Measurements from ENCODE around the gene GNB5.
"Not testable (repeated sequence)": the region's sequence is repeated elsewhere in the genome, so short reads cannot be mapped to it uniquely, and the experiment has no call there.

GNB5 gene

DNA sequence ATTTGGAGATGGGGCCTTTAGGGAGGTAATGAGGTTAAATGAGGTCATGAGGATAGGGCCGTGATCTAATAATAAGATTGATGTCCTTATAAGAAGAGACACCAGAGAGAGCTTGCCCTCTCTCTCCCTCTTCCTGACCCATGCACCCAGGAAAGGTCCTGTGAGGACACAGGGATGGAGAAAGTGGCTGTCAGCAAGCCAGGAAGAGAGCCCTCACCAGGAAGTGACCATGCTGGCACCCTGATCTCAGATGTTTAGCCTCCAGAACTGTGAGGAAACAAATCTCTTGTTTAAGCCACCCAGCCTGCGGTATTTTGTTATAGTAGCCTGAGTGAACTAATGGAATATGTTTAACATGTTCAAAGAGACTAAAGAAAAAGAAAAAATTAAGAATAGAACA is 15.3 kb upstream of the GNB5 start:
- no peak for DNase-seq

DNA sequence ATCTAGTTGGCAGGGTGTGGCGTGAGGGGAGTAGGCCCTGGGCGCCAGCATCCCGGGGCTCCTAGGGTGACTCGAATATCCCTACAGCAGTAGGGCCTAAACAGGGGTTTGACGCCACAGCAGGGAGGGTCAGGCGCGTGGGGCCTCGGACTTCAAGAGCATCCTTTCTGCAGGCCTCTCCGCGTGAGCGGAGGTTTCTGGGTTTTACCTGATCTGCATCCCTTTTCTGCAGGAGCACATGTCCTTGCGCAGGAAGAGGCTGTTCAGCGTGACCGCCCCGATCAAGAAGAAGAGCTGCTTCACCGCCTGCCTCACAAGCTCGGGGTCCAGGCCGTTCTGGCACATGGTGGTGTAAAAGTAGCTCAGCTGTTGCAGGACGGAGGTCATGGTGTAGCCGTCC is 13.5 kb upstream of the GNB5 start:
- no peak for DNase-seq

DNA sequence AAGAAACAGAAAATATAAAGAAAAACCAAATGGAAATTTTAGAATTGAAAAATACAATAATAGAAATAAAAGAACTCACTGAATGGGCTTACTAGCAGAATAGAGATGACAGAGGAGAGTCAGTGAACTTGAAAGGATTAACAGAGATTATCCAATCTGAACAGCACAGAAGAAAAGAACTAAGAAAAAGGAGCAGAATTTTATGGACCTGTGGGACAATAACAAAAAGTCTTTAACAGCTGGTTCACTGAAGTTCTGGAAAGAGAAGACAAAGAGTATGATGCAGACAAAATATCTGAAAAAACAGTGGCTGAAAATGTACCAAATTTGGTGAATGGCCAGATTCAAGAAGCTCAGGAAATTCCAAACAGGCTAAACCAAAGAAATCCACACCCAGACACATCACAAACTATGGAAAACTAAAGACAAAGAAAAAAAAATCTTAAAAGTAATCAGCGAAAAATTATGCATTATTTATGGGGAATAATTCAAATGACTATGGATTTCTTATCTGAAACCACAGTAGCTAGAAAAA is 9.7 kb upstream of the GNB5 start:
- DNase-seq: no peak

DNA sequence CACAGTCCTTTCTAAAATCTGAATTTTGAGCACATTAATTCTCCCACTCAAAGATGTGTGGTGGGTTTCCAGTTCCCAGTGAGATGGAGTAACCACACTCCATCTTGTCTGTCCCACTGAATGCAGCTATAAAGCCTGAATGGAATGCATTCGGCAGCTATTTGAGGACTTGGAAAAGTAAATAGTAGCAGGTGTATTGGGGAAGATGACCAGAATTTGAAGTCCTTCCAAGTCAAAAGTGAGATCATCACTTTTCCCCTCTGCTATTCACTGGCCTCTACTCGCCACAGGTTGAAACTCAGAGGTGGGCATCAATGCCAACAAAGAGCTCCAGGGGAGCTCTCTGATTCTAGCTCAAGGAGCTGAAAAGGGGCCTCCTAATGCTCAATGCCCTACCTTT is 8.1 kb upstream of the GNB5 start:
- DNase-seq: no peak

DNA sequence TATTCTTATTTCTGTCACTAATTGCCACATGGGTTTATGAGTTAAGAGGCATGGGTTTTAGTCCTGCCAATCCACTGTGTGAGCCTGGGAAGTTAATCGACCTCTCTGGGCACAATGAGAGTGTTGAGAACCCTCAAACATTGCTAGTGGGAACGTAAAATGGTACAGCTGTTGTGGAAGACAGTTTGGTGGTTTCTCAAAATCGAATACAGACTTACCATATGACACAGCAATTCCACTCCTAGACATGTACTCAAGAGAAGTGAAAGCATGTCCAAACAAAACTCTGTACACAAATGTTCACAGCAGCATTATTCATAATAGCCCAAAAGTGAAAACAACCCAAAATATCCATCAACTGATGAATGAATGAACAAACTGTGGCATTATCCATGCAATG is 5.7 kb upstream of the GNB5 start:
- no peak for DNase-seq

DNA sequence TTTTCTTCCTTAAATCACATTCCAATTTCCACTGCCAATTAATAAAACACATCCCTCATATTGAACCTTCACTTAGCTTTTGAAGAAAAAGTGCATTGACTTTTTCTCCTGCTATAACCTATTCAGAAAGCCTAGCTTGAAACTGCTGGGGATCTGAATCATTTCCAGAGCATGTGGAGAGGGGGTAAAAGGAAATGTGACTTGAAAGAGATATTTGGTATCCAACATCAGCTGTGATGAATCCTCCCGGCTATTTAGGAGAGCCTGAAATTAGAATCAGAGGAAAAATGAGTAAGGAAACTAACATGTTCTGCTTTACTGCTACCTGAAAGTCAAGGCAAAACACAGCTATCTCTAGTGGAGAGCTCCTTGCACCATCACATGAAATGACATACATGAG is 2.6 kb upstream of the GNB5 start:
- no peak for DNase-seq

DNA sequence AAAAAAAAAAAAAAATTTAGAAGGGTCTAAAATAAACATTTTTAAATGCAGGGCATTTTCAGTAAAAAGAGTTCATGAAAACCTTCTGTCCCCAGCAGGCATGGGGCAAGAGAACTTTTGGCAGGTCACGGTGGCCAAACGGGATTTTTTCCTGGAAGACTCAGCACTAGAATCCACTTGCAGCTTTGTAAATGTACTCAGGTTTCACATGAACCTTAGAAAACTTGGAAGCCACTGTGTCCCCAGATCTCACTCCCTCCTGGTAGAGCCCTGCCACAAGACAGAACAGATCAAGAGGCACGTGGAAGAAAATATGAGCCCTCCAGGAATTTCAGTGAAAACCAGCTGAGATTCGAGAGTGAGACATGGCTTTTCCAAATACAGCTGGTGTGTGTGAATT is 2.1 kb upstream of the GNB5 start:
- DNase-seq: no peak

DNA sequence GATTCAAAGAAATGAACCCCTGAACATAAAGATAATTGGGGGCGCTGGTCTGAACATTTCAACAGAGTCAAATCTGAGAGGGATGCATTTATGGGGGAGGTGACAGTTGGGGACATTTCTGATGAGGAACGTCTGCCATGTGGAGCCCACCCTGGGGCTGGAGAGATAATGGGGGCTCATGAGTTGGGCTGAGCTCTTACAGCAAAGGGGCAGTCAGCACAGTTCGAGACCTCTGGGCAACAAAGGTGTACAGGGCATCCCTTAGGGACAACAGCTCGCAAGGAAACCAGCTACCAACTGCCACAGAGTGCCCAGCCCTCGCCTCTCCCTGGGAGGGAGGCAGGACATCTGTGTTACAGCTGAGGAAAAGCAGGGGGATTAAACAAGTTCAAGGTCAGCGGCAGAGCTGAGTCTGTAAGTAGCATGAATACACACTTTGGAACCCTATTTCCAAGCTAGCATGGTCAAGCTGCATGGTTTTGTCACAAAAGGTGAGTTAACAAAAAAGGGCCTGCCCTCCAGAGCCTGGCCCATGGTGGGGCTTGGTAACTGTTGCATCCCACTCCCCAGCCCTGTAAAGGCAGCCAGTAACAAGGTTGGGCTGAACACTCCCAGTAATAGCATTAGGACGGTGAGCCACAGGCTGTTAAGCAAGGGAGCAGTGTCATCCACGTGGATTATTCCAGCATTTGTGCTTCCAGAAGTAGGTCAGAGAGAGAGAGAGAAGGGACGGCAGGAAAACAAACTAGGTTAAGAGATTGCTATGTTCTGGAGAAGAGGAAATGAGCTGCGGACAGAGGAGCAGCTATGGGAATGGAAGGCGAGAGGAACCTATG is 4.3 kb downstream of the GNB5 start:
- DNase-seq: no peak

DNA sequence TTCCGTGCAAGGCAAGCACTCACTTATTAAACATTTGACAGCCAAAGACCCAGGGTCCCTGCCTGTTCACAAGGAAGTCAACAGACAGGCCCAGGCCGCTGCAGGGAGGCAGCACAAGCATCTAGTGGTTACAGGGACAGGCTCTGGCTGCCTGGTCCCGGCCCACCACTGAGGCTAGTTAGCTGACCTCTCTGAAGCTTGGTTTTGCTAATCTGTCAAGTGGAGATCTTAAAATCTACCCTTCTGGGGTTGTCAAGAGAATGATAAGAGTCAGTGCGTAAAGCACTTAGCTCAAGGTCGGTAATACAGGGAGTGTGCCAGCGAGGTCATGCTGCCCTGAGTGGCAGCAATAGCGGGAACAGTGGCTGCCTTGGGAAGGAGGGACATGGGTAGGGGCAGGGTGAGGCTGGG is 6.0 kb downstream of the GNB5 start:
- DNase-seq: no peak

DNA sequence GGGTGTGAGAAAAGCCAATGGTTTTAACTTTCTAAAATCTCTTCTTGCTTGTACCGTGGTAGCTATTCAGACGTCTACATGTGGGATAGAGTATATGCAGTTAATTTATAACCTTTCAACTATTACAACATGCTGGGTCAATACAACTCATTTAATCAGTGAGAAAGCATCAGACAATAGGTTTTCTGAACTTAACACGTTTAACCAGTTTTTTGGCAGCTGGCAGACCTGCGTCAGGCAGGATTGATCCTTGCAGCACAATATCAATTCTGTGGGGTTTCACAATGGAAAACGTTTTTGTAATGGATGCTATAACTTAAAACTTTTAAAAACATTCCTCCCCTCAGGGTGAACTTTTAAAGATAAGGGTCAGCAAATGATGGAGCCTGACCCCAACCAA is 6.5 kb downstream of the GNB5 start:
- no peak for DNase-seq

DNA sequence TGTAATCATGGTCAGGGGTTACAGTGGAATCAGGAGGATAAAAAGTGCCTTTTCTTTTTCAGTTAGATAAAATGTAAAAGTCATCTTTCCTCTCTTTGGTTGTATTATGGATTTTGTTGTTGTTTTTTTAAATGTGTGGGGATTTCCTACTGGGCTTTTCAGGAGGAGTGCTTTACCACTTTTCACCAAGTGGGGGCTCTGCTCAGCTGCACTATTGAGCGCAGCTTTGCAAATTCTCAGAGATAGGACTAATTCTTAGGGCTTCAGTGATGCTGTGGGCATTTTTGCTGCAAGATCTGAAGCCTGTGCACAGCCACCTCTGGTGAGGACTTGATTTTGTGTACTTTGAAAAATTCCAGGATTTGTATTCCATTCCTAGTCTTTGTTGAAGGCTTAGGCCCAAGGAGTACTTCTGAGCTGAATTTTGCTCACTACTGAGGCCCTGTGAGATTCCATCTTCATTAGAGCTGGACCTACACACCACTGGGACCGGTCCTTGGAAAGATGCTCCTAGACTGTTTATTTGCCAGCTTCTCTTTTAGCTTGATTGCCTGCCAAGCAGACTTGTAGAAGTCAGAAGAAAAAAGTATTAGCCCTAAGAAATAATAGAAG is 7.5 kb downstream of the GNB5 start:
- DNase-seq: peak in 1 of 2 donors; percentile 45

DNA sequence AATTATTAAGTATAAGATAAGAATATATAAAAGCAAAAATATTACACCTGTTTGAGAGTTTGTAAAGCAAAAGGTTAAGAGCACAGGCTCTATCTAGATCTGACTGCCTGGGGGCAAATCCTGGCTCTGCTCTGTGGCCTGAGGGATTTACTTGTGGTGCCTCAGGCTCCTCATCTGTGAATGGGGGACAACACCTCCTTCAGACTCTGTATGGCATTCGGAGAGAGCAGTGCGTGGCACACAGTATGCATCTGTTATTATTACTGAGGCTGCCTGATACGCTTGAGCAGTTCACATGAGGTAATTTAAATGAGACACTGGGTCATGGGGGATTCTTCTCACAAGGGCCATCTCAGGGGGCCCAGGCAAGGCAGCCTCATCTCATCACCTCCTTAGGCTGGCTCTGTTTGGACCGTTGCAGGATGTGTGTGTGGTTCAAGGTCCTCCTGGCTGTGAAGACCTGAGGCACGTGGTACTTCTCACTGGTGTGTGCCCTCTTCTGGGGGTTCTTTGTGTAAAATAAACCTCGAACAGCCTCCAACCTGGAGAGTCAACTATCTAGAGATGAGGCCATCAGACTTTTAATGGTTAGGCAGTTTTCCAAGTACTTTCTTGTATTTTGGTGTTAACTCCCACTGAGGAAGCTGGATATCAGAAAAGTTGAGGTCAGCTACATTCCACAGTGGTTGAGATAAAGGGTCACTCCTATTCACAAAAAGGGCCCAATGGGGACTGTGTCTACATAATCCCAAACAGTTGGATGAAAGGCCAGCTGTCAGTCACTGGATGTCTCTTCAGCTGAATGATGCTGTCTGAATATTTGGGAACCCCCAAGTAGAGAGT is 9.0 kb downstream of the GNB5 start:
- peak in 1 of 2 donors; percentile 9 for DNase-seq

DNA sequence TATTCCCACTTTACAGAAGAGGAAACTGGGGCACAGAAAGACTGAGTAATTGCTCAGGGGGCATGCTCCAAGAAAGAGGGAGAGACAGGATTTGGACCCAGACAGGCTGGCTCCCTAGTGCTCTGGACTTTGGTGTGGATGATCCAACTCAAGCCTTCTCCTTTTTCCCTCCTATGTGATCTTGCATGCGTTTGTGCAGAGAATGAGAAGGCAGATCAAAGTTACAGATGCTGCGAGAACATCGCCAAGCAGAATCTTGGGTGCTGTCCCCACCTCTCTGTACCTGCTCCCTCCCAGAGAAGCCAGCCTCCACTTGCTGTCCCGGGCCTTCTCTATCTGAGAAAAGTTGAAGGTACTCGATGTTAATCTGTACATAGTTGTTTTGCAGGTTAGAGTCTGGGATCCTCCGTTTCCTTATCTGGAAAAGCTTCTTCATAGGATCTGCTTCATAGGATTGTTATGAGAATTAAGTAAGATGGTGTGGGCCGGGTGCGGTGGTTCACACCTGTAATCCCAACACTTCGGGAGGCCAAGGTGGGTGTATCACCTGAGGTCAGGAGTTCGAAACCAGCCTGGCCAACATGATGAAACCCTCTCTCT is 10.2 kb downstream of the GNB5 start:
- DNase-seq: no peak

DNA sequence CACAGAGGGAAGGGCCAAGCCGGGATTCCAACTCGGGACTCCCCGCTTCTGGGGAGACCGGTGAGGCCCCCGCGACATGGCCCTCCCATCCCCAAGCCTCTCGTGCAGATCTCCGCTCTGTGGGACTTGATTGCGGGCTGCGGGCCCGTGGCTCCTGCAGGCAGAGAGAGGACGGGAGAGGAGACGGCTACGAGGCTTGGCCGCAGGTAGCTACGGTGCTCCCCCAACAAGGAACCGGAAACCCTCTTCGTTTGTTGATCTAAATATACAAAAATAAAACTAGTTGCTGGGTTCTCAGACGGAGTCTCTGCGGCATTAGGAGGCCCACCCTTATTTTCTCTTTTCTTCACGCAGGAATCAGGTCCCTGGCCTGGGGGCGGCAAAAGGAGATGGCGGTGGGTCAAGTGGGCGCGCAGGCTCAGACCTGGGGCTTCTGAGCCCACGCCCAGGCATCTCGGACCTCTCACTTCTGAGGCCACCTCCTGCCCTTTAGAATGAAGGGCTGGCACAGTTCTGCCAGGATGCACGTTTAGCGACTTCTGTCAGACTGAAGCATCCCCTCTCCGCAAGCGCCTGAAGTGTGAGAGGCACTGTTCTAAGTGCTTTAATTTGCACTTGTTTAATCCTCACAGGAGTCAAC is 10.9 kb downstream of the GNB5 start:
- peak; percentile 70 to 72 for DNase-seq

DNA sequence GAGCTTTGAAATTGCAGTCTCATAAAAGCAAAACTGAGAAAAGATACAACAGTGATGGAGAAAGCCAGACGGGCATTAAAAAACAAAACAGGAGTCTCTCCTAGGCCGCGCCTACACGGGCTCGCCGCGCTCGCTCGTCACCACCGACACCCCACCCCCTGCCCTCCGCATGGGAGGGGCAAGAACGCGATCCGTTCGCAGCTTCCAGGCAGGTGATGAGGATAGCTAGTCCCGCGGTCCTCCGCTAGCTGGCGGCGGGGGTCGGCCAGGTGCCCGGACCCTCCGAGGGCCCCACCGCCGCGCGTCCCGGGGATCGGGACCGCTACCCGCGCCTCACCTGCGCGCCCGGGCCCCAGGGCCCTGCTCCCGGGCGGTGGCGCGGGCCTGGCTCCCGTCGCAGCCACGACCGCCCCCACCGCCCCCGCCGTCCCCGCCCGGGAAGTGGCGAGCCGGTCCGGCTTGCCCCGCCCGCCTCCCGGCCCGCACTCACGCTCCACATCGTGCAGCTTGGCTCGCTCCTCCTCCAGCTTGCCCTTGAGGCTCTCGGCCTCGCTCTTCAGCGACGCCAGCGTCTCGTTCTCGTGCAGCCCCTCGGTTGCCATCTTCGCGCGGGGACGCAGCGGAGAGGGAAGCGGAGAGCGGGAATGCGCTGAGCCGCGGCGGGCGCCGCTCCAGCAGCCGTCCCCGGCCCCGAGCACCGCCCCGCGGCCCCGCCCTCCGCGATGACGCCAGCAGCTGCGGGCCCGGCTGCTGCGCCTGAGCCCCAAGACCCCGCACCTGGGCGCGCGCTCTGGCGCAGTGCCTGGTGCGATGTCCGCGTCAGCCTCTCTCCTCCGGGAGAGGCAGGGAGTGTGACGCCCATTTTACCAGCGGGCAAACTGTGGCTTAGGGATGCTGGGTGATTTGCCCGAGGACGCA is 11.7 kb downstream of the GNB5 start:
- peak; percentile 89 to 90 for DNase-seq

DNA sequence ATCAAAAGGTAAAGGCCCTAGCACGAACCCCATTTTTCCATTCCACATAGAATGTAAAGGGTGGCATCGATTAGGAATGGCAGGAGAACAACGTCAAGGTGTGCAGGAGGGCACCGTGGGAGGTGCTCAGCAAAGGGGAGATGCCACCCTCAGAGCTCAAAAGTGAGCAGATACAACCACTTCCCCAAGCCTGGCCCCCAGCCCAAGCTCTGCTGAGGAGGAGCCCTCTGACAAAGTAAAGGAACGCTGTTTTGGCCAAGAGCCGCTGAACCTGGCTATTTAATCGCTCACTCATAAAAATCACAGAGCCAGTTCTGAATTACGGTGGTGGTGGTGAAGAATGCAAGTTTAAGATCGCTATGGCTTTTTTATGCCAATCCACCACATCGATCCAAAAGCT is 12.4 kb downstream of the GNB5 start:
- peak in 1 of 2 donors; percentile 12 for DNase-seq

DNA sequence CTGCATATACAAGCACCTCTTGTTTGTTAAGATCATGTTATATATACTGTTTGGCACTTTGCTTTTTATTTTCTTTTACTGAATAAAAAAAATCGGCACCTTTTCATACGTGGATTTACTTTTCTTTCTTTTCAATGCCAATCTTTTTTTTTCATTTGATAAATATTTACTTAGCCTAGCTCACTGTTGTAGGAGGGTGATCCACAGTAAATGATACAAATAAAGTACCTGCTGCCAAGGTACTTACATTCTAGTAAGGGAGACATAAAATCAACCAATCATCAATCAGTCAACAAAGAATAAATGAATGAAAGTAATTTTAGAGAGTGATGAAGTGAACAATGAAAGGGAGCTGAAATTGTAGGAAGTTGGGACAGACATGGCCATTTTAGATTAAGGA is 18.3 kb downstream of the GNB5 start:
- no peak for DNase-seq

DNA sequence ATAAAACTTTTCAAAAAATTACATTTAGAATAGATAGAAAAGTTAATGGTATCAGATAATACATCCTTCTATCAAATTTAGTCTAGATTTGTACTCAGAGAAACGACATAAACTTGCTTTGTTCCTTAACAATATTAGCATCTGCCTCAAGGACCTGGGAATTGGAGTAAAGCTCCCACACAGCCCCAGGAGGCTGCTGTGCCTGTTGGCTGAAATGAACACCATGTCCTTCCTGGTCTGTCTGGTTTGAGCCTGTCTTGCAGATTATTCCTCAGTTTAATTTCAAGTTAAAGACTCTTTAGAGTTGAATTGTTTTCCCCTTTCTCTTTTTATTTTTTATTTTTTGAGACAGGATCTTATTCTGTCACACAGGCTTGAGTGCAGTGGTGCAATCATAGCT is 19.4 kb downstream of the GNB5 start:
- no peak for DNase-seq

DNA sequence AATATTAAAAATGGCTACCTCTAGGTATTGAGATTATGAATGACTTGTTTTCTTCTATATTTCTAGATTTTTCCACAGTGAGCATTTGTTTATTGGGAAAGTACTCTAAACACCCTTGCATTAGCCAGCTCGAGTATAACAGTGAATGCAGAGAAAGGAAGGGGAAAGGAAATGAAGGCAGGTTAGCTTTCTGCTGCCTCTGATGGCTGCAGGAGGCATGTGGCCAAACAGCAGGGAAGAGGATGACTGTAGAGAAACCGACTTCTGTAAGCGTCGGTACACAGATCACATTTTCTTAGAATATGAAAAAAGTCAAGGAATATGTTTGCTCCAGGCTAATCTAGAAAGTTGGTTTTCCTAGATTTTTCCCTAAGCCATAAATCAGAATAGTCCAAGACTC is 19.8 kb downstream of the GNB5 start:
- peak in 1 of 2 donors; percentile 10 for DNase-seq

DNA sequence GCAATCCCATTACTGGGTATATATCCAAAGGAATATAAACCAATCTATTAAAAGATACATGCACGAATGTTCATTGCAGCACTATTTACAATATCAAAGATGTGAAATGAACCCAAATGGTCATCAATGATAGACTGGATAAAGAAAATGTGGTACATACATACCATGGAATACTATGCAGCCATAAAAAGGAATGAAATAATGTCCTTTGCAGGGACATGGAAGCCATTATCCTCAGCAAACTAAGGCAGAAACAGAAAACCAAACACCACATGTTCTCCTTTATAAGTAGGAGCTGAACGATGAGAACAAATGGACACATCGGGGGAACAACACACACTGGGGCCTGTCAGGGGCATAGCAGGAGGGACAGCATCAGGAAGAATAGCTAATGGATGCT is 21.0 kb downstream of the GNB5 start:
- DNase-seq: not testable (repeated sequence)

DNA sequence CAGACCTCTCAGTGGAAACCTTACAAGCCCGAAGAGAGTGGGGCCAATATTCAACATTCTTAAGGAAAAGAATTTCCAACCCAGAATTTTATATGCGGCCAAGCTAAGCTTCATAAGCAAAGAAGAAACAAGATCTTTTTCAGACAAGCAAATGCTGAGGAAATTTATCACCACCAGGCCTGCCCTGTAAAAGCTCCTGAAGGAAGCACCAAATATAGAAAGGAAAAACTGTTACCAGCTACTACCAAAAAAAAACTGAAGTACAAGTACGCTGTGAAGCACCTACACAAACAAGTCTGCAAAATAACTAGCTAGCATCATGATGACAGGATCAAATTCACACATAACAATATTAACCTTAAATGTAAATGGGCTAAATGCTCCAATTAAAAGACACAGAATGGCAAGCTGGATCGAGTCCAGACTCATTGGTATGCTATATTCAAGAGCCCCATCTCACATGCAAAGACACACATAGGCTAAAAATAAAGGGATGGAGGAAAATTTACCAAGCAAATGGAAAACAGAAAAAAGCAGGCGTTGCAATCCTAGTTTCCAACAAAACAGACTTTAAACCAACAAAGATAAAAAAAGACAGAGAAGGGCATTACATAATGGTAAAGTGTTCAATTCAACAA is 25.6 kb downstream of the GNB5 start:
- not testable (repeated sequence) for DNase-seq

Data from CD4-positive, alpha-beta T cell treated with Interleukin-1 beta for 1 hour (primary cell).